Choroid plexus epithelial cell (primary cell): ENCODE data around the gene CARD14.
"Not testable (repeated sequence)": the region's sequence is repeated elsewhere in the genome, so short reads cannot be mapped to it uniquely, and the experiment has no call there.

Source experiments
- DNase-seq: peaks from one replicate; pipeline ENCODE4 v3.0.0-alpha.2; 2010; ENCODE audit warnings: low read depth
- H3K4me3 ChIP-seq: 2 replicates; pipeline ENCODE4 v1.5.1; 2011; ENCODE audit warnings: low read depth, mild to moderate bottlenecking, control low read depth, low read length, moderate library complexity
- CTCF ChIP-seq: conservative IDR thresholded peaks from 2 replicates; pipeline ENCODE4 v1.5.1; 2011; ENCODE audit warnings: low read depth, mild to moderate bottlenecking, control low read depth, inconsistent platforms, low read length, moderate library complexity

CARD14 gene

GRCh38 chr17:80152081-80152702 is 17.6 kb upstream of the CARD14 start:
- peak; percentile 96 for DNase-seq
- no peak for TF ChIP-seq CTCF
- no peak overlapping the region for H3K4me3 ChIP-seq

GRCh38 chr17:80153004-80153403 is 16.8 kb upstream of the CARD14 start:
- DNase-seq: no peak
- no peak overlapping the region for H3K4me3 ChIP-seq
- TF ChIP-seq CTCF: no peak

GRCh38 chr17:80154166-80154565 is 15.7 kb upstream of the CARD14 start:
- no peak for TF ChIP-seq CTCF
- no peak for DNase-seq

GRCh38 chr17:80155600-80155999 is 14.2 kb upstream of the CARD14 start:
- DNase-seq, H3K4me3 ChIP-seq: not testable (repeated sequence)

More at GRCh38 chr17:80154166-80154565, 15.7 kb upstream of the CARD14 start:
- no peak overlapping the region for H3K4me3 ChIP-seq

- no peak for TF ChIP-seq CTCF
- H3K4me3 ChIP-seq: no peak overlapping the region
- no peak for DNase-seq
These were observed 11.0 kb upstream of the CARD14 start for GRCh38 chr17:80158846-80159245.

GRCh38 chr17:80160536-80160935 is 9.3 kb upstream of the CARD14 start:
- TF ChIP-seq CTCF: no peak
- no peak overlapping the region for H3K4me3 ChIP-seq
- DNase-seq: no peak

GRCh38 chr17:80163336-80163735 is 6.5 kb upstream of the CARD14 start:
- TF ChIP-seq CTCF: no peak
- peak; percentile 48 for DNase-seq
- no peak overlapping the region for H3K4me3 ChIP-seq
